GM18508 (cell line): Measurements from ENCODE around the gene GIT2.
"Not testable (repeated sequence)": the region's sequence is repeated elsewhere in the genome, so short reads cannot be mapped to it uniquely, and the experiment has no call there.

Experiments
- ATAC-seq: cut with Tn5 transposase; IDR thresholded peaks from one replicate; pipeline ENCODE4 v1.9.1; 2021; ENCODE audit warnings: moderate number of reproducible peaks; ENCODE audit not compliant: insufficient read depth, unreplicated experiment

Gene GIT2

DNA sequence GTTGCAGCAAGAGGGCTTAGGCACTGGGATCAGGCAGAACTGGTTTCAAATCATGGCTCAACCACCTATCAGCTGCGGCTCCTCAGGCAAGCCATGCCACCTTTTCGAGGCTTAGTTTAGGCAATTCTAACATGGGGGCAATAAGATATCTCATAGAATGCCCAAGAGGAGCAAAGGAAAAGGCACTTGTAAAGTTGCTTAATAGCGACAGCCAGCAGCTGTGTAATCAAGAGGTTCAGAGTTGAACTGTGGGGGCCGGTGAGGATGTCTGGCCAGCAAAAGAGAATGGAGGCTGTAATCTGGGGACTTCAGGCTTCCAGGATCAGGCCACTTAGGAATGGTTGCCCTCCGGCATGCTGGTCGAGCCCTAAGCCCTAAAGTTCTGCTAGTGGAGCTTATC, 99.1 kb downstream of the GIT2 start:
- no peak for ATAC-seq

DNA sequence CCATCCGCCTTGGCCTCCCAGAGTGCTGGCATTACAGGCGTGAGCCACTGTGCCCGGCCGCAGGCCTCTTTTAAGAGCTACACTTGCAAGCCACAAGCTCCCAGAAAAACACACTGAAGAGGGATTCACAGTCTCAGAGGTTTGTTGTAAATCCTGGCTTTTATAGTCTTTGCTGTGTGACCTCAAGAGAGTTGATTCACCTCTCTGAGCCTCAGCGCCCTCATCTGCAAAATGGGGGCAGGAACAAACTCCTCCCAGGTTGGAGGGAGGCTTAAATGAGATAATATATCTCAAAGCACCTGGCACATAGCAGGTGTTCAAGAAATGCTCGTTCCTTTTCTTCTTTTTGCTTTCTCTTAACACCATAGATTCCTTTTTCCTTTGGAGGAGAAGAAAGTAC, 100.0 kb downstream of the GIT2 start:
- no peak for ATAC-seq

DNA sequence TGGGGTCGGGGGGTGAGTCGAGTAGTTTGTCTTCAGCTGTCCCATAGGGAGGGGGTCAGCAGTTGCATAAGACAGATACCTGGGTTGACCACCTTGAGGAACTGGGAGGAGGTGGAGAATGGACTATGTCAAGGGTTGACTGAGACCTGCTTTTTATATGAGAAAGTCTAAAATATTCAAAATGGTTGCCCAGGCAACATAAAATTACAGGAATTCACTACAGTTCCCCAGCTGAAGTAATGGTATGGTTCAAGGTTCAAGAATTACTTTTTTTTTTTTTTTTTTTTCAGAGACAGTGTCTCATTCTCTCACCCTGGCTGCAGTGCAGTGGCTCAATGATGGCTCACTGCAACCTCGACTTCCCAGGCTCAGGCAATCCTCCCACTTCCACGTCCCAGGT, 101.2 kb downstream of the GIT2 start:
- no peak for ATAC-seq

DNA sequence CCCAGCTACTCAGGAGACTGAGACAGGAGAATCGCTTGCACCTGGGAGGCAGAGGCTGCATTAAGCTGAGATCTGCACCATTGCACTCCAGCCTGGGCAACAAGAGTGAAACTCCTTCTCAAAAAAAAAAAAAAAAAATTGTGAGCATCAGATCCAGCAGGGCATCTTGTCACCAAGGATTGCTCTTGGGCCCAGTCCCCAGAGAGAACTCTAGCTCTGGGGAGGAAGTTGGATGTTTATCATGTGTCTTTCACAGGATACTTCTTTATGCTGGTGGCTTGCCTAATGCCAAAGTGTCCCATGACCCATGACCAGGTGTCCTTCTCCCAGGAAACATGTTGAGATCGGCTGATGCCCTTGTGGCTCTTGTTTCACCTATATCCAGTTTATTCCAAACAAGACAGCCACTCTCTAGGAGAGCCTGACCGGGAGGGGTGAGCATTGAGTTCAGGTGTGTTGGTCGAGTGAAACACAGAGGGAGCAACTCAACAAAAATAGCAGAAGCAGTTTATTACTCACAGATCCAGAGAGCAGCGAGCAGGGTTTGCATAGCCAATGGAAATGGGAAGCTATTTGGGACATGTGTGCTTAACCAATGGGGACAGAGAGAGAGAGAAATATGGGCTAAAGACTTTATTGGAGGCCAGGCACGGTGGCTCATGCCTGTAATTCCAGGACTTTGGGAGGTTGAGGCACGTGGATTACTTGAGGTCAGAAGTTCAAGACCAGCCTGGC, 102.7 kb downstream of the GIT2 start:
- no peak for ATAC-seq

DNA sequence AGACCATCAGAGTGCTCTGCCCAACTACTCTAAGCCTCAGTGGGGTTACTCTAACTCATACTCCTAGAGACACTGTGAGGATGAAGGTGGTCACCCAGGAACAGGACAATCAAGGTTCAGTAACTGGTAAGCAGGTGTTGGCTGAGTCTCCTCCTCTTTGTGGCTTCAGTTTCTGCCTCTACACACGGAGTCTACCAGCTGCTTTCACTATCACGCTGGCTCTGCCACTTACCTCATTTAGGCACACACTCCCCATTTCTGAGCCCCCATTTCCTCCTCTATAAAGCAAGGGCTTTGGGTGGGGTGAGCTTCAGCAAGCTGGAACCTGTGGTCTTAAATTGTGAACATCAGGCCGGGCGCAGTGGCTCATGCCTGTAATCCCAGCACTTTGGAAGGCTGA, 103.4 kb downstream of the GIT2 start:
- no peak for ATAC-seq

DNA sequence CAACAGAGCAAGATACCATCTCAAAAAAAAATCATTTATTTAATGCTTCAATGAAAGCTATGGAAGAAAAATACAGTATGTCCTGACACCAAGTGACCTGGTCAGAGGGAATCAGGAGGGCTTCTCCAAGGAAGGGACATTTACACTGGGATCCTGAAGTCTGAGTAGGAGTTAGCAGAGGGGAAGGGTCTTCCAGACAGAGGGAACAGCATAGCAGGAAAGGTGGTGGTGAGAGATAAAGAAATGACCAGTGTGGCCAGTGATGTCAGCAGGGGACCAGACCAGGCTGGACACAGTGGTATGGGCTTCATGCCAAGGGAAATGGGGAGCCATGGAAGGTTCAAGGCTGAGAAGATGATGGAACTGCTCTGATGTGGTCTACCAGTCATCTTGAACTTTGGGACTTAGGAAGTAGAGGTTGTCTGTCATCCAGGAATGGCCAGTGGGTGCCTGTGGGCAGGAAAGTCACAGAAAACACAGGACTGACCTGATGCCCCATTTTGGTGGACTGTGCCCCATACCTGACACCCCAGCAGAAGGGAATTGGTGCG, 103.9 kb downstream of the GIT2 start:
- ATAC-seq, result no peak

DNA sequence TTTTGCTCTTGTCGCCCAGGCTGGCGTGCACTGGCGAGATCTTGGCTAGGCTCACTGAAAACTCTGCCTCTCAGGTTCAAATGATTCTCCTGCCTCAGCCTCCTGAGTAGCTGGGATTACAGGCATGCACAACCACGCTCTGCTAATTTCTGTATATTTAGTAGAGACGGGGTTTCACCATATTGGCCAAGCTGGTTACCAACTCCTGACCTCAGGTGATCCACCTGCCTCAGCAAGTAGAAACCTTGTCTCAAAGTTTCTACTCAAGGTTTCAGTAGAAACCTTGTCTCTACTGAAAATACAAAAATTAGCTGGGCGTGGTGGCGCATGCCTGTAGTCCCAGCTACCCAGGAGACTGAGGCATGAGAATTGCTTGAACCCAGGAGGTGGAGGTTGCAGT, 104.4 kb downstream of the GIT2 start:
- ATAC-seq, result not testable (repeated sequence)

DNA sequence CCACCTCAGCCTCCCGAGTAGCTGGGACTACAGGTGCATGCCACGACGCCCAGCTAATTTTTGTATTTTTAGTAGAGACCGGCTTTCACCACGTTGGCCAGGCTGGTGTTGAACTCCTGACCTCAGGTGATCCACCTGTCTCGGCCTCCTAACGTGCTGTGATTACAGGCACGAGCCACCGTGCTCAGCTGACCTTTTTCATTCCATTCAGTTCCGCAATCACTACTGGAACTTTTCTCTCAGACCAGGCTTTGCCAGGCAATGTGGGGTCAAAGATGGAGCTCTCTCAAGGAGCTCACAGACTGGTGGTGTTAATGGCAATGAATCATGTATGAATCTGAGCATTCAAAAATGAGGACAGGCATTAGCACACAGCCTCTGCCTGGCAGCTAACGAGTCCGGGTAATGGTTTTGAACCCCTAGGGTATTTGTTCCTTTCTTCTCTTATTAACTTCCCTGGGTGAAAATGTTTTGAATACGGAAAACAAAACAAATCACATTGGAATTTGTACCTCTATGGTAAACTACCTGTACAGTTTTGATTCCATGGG, 105.5 kb downstream of the GIT2 start:
- ATAC-seq, result no peak

DNA sequence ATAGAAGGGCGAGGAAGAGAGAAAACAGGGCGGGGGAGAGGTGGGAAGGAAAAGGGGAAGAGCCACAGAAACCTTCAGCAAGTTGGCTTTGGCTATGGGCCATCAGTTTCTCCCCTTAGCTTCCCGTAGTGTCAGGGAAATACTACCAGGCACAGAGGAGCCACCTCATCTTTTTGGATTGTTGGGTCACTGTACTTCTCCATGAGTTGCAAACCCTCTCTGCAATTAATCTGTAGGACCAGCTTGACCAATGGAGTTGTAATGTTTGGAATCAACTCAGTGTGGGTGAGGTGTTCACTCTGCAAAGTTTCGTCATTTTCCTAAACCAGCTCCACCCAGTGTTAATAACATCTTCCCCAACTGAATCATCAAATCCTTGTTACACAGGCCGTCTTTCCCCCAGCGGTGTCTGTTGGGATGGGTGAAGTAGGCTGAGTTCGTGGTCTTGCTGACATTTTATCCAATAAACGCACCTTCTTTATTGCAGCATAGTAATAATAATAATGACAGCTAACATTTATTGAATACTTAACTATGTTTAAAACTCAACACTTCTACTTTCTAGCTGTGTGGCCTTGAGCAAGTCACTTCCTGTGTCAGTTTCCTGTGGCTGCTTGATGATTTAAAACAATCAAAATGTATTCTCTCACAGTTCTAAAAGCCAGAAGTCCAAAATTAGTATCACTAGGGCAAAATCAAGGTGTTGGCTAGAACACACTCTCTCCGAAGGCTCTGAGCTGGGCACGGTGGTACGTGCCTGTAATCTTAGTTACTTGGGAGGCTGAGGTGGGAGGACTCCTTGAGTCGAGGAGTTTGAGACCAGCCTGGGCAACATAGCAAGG, 107.8 kb downstream of the GIT2 start:
- no peak for ATAC-seq

DNA sequence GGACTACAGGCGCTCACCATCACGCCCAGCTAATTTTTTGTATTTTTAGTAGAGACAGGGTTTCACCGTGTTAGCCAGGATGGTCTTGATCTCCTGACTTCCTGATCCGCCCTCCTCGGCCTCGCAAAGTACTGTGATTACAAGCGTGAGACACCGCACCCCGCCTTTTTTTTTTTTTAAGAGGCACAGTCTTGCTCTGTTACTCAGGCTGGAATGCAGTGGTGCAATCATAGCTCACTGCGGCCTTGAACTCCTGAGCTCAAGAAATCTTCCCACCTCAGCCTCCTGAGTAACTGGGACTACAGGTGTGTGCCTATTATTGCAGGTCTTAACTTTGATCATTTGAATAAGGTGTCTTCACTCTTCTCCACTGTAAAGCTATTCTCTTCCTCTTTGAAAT, 110.6 kb downstream of the GIT2 start:
- ATAC-seq, result no peak

DNA sequence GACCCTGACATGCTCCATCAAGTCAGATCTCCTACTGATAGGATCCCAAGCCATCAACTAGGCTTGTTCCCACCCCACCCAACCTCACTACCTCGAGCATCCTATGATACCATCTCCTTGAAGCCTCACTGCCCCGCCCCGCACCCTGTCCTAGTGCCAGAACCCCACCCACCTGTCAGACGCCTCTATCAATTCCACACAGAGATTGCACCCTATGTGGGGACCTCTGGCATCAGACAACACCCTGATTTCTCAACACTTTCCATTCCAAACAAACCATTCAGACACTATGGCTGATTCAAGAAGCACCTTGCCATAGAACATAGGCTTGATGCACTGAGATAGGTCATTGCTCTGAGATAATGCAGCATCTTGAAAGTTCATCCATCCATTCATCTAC, 112.7 kb downstream of the GIT2 start:
- ATAC-seq, result no peak

DNA sequence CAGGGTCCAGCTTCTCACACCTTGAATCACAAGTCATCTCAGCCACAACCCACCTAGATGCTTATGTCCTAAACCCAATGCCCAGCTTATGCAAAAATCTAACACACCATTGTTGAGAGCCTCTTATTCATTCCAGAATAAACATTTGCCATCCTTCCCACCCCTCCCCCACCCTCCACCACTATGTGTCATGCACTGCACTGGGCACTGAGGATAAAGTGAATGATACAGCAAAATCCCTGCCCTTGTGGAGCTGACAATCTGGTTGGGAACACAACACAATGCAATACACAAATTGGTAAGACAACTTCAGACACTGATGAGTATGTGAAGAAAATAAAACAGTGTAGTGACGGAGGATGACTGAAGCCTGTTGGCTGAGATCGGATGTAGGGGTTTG, 114.4 kb downstream of the GIT2 start:
- no peak for ATAC-seq

DNA sequence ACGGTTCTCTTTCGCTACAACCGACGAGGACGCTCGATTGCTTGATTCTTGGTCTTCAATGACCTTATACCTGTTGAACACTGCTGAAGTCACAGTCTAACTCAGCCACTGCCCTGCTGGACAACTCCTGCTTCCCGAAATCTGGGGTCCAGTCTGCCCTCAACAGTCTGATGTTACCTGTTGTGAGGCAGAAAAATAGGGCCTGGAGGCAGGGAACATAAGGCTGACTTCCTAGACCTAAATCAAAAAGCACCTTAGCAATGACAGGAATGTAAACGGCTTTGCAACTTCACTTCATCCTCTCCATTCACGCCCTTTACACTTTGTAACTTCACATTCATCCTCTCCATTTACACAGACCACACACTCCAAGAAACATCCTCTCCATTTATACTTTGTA, 115.2 kb downstream of the GIT2 start:
- ATAC-seq, result no peak

DNA sequence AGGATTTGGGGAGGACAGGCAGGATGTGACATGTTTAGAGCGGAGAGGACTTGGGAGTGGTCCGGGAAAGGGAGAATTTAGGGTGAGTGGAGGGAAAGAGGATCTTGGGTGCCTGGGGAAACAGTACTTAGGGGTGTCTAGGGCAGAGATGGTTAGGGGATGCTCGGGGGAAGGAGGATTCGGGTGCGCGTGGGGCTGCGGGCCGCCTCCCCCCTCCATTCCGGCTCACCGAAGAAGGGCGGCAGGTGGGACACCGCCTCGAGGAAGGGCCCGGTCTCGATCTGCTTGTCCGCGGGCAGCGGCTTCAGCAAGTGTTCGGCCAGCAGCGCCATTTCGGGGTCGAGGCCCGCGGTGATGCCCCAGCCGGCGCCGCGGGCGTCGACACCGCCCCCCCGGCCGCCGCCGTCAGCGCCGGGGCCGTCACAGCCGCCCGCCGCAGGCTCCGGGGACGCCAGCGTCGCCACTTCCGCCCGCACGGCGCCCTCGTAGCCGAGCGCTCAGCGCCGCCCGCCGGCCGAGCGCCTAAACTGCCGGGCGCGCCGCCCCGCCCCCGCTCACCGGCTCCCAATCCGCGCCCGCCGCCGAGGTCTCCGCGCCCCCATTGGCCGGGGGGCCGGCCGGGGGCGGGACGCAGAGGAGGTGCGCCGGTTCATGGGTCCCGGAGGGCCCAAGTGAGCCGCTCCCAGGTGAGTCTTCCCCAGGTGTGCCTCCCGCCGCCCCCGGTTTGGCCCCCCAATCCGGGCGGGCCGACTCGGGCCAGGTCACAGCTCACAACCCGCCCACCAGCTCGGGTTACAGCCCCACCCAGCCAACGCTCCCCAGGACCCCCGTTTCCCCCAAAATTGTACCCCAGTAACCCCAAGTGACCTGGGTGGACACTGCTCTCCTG, 115.9 kb downstream of the GIT2 start, which contains the start of gene GLTP:
GLTP (minus strand) TSS at position 499 of the 889 bp plus-strand sequence; CDS start at position 332, 167 bp downstream.
- ATAC-seq, result peak; percentile 70
